HG03159 (cell line): ENCODE measurements around the gene BUB1B.
"Not testable (repeated sequence)": the region's sequence is repeated elsewhere in the genome, so short reads cannot be mapped to it uniquely, and the experiment has no call there.

ENCODE experiments used
- ATAC-seq: cut with Tn5 transposase; IDR thresholded peaks from one replicate; pipeline ENCODE4 v1.9.1; 2021; ENCODE audit warnings: mild to moderate bottlenecking, moderate library complexity; ENCODE audit not compliant: unreplicated experiment

Gene BUB1B, protein sequence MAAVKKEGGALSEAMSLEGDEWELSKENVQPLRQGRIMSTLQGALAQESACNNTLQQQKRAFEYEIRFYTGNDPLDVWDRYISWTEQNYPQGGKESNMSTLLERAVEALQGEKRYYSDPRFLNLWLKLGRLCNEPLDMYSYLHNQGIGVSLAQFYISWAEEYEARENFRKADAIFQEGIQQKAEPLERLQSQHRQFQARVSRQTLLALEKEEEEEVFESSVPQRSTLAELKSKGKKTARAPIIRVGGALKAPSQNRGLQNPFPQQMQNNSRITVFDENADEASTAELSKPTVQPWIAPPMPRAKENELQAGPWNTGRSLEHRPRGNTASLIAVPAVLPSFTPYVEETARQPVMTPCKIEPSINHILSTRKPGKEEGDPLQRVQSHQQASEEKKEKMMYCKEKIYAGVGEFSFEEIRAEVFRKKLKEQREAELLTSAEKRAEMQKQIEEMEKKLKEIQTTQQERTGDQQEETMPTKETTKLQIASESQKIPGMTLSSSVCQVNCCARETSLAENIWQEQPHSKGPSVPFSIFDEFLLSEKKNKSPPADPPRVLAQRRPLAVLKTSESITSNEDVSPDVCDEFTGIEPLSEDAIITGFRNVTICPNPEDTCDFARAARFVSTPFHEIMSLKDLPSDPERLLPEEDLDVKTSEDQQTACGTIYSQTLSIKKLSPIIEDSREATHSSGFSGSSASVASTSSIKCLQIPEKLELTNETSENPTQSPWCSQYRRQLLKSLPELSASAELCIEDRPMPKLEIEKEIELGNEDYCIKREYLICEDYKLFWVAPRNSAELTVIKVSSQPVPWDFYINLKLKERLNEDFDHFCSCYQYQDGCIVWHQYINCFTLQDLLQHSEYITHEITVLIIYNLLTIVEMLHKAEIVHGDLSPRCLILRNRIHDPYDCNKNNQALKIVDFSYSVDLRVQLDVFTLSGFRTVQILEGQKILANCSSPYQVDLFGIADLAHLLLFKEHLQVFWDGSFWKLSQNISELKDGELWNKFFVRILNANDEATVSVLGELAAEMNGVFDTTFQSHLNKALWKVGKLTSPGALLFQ

DNA sequence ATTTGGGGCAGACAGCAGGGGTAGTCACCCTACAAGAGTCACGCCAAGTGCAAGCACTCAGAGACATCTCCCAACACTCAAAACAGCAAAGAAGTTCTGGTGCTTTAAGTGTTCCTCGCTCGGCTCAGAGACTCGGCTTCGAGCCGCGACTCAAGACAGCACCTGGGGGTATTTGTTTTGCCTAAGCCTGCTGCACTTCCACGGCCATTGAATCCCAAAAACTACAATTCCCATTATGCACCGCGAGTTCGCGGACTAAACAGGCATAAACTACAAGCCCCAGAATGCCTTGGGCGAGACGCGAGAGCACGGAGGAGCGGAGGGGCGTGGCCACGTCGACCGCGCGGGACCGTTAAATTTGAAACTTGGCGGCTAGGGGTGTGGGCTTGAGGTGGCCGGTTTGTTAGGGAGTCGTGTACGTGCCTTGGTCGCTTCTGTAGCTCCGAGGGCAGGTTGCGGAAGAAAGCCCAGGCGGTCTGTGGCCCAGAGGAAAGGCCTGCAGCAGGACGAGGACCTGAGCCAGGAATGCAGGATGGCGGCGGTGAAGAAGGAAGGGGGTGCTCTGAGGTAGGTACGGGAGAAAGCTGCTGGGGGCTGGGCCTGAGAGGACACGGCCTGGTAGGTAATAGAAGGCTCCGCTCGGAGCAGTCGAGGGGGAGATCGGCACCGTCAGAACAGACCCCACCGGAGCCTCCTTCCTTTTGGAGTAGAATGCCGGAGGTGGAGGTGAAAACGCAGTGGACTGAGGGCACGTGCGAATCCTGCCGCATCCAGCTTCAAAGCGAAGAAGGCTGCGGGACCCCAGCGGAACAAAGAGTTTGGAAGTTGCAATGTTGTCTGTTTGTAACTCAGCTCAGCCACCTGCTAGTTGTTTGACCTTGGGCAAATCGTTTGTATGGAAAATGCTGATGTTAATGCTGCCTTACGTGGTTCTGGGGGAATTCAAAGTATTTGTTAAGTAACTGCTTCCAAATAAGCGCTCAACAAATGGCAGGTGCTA is at the start of gene BUB1B:
Gene BUB1B (plus strand): TSS at position 381 of the 1,000 bp plus-strand sequence. CDS start 152 bp downstream, at position 533.
- ATAC-seq: peak; percentile 83

DNA sequence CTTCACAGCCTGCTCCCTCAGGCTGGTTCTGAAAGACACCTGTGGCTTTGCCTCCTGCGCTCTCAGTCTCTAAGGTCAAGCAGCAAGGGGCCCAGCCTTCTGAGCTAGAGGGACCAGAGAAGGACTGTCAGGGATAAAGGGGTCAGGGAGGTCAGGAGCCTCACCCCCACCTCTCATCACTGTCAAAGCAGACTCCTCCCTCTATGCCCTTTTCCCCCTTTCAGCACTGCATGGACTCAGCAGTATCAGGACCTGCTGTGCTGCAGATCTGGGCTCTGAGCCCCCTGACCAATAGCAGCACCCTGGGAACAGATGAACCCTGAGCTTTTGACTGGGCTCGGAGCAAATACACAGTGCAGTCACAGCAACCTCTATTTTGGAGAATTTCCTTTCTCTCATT is 49.0 kb upstream of the BUB1B start:
- no peak for ATAC-seq

DNA sequence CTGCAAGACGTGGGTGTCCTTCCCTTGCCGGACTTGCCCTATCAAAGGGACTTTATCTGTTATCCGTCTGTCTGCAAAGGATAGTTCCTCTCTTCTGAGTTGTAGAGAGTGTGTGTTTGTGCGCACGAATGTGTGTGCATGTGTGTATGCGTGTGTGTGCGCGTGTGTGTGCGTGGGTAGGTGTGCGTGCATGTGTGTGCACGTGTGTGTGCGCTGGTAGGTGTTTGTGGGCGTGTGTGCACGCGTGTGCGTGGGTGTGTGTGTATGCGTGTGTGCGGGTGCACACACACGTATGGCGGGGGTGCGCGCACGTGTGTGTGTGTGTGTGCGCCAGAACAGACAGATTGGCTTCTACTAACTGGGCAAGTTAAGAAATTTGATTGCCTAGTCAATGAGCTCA is 48.1 kb upstream of the BUB1B start:
- ATAC-seq: no peak

DNA sequence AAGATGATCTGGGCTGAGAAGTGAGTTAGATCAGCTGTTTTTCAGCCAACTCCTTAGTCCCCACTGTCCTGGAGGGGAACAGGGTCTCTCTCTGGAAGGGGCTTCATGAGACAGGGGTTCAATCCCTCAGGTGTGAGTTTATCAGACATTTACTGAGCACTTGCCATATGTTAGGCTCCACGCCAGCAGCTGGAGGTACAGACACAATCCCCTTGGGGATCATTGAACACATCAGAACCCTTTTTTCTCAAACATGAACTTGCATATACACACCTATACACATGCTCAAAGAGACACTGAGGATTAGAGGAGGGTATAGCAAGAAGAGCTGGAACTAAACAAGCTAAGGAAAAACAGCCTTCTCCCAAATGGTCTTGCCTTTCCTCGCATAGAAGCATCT is 46.7 kb upstream of the BUB1B start:
- ATAC-seq: no peak

DNA sequence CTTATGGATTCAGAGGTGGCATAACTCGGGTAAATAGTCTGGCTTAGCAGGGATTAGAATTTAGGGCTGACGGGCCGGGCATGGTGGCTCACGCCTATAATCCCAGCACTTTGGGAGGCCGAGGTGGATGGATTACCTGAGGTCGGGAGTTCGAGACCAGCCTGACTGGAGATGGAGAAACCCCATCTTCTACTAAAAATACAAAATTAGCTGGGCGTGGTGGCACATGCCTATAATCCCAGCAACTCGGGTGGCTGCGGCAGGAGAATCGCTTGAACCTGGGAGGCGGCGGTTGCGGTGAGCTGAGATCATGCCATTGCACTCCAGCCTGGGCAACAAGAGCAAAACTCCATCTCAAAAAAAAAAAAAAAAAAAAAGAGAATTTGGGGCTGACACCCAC is 45.8 kb upstream of the BUB1B start:
- not testable (repeated sequence) for ATAC-seq

DNA sequence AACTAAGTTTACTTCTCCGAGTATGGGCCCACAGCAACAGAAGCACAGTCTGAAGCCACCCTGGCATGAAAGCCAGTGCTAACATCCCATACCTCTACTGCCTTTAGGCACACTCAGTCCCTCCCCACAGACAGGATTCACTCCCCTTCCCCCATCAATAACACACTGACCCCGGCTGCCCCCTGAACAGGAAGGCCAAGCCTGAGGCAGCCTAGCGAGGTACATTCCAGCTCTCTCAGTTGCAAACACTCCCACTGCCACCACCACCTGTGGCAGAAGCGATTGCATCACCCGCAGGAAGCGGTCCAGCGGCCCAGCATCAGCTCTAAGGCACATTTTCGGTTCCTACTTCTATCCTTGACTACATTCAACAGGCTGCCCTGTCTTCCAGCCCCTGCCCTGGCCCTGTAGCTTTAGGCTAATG is 45.2 kb upstream of the BUB1B start:
- ATAC-seq: peak; percentile 94

DNA sequence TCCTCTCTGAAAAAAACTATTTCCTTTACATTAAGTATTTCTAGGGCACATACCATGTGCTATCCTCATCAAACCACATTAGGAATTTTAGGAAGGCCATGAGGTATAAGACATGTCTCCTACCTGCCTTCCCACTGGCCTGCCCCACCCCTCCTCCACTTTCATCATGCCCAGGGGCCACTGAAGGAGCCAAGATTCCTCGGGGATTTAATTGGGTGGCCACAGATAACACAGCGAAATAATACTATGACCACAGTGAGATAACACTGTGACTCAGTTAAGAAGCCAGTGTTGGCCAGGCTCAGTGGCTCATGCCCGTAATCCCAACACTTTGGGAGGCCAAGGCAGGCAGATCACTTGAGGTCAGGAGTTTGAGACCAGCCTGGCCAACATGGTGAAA is 42.4 kb upstream of the BUB1B start:
- no peak for ATAC-seq

DNA sequence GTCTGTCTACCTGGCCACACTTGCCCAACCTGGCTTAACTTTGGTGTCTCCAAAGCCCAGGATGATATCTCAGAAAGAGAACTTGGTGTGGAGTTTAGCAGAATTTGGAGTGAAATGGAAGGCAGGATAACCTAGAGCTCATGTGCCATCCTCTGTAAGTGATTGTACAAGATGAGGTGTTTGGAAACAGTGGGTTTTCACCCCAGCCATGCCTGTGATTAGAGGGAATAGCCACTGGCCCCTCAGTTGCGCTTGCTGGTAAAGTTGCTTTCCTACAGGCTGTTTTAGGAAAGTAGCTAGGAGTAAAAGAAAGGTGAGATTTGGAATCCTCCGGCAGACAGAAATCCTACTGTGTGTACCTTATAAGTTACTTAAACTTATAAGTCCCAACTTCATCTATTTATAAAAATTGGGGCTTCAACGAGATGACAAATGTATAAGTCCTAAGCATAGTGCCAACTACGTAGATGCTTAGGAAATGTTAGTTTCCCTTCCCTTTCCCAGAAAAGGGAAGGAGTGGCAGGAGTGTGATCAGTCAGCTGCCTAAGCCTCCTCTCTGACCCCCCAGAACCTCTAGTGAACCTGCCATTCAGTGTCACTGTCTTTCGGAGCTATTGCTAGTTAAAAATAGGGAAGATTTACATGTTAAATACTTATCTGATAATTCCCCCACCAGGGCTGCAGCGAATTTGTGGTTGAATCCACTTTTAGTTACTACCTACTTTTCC is 38.8 kb upstream of the BUB1B start:
- no peak for ATAC-seq

DNA sequence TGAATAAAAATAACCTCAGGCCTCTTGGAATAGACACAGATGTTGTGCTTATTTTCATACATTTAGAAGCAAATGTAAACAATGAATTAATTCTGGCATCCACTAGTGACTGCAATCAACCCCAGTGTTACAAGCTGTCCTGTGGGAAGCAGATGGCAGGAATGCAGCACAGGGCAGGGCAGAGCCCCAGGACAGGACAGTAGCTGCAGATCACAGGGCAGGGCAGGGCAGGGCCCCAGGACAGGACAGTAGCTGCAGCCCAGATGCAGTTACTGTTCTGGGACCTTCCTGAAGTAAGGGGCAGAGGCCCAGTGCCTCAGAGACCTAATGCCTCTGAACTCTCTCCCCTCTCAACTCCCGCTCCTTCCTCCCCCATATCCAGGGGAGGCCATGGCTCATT is 37.9 kb upstream of the BUB1B start:
- ATAC-seq: not testable (repeated sequence)

DNA sequence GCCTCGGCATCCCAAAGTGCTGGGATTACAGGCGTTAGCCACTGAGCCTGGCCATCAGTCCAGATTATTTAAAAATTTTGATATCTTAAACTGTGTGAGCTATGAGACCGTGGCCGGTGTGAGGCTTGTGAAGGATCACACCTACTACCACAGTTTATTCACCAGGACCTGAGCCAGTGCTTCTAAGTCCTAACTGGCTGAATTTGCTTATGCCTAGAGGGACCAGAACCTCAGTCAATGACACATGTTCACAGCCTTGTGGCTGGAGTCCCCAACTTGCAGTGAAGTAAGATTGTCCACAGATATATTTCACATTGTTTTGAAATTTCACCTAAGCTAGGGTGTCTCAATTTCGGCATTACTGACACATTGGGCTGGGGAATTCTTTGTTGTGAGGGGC is 37.0 kb upstream of the BUB1B start:
- ATAC-seq: not testable (repeated sequence)

DNA sequence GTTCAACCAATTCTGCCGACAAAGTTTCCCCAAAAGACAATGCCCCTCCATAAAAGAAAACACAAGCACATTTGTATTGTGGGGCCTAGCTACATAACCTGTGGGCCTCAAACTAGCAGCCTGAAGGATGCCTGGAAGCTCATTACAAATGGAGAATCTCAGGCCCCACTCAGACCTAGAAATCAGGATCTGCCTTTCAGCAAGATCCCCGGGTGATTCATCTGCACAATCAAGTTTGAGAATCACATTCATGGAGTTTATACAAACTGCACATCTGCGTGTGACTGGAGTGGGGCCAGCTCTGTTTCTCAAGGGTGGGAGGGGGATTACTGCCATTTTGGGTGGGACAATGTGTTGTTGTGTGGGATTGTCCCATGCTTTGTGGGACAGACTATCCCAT is 36.5 kb upstream of the BUB1B start:
- not testable (repeated sequence) for ATAC-seq

DNA sequence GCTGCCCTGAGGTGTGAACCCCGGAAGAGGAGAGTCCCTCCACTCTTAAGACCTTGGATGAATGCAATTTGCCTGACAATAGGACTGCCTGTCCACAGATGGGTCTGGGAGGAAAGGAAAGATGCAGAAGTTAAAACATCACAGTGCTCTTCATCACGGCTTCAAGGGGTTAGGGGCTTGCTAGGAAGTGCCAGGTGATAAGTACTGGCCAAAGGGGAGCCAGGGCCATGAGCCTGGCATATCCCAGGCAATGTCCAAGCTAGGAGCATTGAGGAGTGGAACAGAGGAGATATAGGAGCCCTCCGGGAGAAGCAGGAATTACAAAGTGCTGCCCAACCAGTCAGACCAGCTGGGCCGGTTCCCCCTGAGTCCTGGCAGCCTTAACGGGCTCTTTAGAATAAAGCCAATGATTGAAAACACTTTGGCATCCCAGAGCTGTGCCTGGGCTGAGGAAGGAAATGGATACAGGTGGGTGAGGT is 36.0 kb upstream of the BUB1B start:
- ATAC-seq: not testable (repeated sequence)

DNA sequence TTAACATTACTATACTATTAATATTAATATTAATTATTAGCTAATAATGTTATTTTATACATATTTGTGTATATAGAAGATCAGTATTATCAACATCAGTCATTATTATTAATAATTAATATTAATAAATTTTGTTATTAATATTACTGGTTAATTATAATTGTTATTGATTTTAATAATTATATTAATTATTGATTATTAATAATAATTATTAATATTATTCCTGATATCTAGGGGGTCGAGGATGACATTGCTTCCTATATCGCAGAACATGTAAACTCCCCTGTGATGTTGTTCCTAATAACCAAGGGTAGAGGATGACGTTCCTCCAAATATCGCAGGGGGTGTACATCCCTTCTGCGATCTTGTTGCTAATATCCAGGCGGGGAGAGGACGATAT is 34.9 kb upstream of the BUB1B start:
- no peak for ATAC-seq

DNA sequence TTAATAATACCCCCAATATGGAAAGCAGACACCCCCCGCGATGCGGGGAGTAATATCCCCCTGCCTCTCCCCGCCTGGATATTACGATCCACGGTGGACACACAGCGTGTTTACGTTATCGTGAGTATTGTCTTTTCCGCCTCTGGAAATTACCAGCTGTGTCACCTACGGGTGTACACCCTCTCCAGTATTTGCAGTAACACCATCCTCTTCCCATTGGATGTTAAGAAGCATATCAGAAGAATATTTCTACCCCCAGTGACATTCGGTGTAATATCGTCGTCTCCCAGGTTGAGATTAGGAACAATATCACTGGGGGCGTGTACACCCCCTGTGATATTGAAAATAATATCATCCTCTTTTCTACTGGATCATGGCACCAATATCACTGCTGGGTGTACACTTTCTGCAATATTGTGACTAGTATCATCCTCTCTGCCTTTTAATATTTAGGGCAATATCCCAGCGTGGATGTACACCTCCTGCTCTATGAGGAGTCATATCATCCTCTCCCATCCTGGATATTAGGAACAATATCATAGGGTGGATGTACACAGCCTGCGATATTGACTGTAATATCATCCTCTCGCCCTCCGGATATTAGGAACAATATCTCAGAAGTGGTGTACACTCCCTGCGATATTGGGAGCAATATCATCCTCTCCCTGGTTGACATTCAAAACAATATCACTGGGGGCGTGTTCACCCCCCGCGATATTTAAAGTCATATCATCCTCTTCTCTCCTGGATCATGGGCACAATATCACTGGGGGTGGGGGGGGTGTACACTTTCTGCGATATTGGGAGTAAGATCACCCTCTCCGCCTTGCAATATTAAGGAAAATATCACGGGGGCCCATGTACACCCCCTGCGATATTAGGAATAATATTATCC is 31.9 kb upstream of the BUB1B start:
- no peak for ATAC-seq

DNA sequence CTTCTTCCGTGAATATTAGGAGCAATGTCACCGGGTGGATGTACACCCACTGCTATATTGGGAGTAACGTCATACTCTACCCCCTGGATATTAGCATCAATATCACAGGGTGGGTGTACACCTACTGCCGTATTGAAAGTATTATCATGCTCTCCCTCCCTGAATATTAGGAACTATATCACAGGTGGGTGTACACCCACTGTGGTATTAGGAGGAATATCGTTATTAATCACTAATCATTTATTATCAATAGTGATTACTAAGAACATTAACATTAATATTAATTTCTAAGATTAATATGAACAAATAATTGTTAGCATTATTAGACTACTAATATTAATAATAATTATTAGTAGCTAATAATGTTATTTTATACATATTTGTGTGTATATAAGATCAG is 30.8 kb upstream of the BUB1B start:
- no peak for ATAC-seq

DNA sequence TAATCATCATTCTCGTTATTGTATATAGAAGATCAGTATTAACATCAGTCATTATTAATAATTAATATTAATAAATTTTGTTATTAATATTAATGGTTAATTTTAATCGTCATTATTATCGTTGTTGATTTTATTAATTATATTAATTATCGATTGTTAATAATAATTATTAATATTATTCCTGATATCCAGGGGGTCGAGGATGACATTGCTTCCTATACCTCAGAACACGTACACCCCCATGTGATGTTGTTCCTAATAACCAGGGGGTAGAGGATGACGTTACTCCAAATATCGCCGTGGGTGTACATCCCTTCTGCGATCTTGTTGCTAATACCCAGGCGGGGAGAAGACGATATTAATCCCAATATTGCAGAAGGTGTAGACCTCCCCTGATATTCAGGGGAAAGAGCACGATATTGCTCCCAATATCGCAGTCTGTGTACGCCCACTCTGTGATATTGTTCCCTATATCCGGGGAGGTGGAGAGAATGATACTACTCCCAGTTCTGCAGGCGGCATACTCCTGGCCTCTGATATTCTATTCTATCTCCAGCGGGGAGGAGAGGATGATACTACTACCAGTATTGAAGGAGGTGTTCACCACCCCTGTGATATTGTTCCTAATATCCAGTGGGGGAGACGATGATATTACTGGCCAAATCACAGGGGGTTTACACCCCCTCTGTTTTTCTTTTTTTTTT is 29.9 kb upstream of the BUB1B start:
- no peak for ATAC-seq

DNA sequence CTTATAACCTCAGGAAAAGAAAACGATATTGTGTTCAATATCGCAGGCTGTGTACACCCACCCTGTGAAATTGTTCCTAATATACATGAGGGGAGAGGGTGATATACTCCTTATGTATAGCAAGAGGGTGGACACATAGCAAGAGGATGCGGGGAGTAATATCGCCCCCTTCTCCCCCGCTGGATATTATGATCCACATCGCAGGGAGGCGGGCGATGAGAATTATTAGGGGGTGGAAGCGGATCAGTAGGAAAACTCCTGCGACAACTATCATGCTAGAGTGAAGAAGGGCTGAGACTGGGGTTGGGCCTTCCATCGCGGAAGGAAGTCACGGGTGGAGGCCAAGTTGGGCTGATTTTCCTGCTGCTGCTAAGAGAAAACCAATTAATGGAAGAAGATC is 27.3 kb upstream of the BUB1B start:
- ATAC-seq: no peak

DNA sequence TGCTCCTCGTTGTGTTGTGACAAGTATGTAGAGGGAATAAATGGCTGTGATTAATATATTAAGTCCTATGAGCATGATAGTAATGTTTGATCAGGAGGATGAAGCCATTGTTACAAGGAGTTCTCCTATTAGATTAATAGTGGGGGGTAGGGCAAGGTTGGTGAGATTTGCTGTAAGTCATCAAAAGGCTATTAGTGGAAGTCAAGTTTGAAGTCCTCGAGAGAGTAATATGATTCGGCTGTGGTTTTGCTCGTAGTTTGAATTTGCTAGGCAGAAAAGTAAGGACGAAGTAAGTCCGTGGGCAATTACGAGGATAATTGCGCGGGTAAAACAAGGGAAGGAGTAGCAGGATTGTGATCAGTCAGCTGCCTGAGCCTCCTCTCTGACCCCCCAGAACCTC is 26.0 kb upstream of the BUB1B start:
- ATAC-seq: no peak
